ENCODE measurements around the gene RAB35.
A peak's percentile ranks its signal among the peaks of the same experiment; 100 is the strongest.

RAB35 gene

GRCh38 chr12:120102189-120103043 is 14.1 kb downstream of the RAB35 start:
- no peak for DNase-seq

DNA sequence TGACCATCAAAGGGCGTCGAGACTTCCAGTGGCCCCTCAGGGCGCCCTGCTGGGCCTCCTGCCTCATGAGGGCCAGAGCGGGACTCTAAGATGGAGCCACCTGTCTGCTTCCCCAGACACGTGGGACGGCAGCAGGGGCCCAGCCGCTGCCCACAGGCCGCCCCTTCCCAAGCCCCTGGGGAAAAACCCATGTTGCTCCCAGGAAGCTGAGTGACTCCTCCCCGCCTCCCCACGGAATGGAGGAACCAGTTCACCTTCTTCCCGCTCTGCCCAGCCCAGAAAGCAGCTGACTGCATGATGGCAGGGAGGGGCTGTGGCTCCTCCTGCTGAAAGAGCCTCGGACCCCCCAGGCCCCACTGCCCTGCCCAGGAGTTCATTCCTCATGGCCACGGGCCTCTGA is 14.9 kb downstream of the RAB35 start:
- DNase-seq, result no peak

DNA sequence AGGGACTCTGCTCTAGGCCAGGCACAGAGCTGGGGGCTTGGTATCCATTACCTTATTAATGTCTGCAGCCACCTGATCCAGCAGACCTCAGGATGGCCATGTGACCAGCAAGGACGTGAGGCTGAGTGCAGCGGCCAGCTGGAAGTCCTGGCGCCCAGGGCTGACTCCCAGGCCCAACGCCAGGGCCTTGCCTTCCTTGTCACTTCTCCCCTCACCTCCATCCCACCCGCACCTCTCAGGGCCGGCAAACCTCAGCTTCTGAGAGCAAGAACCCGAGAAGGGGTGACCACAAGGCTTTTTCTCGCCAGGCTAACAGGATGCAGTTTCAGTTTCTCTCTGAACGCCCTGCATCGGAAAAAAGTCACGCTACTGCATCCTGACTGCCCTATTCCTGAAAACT is 15.4 kb downstream of the RAB35 start:
- no peak for DNase-seq

DNA sequence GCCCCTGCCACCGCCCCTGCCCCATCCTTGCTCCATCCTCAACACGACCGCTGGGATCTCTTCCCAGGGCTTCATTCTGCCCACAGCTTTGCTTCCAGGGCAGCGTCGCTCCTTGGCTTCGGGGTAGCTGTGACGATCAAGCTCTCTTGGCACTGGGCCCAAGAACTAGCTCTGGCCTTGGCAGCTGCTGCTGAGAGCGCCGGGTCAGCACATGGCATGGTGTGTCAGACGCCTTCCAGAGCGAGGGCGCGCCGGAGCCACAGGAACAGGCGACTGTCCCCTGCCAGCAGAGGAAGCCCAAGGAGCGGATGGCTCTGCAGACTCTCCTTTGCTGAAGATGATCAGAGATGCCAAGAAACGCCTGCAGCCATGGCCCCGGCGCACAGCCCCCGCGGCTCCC is 15.9 kb downstream of the RAB35 start:
- DNase-seq, result no peak

GRCh38 chr12:120099738-120100137 is 16.8 kb downstream of the RAB35 start:
- DNase-seq, result no peak

DNA sequence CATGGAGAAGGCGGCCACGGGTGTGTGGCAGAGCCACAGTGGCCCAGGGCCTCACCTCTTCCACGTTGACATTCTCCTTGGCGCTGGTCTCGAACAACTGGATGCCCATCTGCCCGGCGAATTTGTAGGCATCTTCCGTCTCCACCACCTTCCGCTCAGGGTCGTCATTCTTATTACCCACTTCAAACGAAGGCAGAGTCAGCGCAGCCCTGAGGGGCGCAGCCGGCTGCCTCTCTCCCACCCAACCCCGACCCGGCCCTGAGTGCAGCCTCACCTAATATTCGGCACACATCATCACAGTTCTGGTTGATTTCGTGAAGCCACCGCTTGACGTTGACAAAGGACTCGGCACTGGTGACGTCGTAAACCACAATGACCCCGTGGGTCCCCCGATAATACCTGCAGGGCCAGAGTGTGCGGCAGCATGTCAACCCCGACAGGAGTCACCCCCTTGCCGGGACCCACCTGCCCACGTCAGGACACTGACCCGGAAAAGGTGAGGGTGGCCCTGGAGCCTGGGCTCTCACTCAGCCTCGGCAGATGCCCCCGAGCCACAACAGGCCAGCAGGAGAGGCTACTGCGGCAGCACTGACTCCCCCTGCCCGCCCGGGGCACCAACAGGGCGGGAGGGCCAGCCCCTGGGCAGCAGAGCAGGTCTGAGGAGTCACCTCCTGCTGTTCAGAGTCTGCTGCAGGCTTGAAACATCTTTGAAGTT is 17.6 kb downstream of the RAB35 start:
- no peak for DNase-seq

DNA sequence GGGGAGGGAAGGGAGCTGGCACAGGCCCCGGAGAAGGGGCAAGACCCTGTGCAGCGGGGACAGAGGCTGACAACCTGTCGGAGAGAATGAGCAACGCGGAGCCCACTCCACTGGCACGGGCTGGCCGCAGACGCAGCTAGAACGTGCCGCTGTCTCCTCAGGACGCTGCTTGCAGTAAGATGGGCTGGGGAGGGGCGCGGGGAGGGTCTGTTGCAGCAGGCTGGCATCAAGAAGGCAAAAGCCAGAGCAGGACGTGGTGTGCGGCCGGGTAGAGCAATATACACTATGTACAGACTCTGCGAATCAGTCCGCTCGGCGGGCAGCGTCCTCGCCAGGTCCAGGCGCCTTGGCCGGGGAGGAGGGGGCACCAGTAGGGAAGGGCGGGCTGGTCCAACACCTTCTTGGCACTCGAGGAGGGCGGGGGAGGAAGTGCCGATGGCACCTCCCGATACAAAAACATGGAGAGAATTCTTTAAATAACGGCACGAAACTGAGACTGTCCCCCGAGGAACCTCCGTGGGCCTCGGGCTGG is 19.8 kb downstream of the RAB35 start:
- DNase-seq, result no peak

DNA sequence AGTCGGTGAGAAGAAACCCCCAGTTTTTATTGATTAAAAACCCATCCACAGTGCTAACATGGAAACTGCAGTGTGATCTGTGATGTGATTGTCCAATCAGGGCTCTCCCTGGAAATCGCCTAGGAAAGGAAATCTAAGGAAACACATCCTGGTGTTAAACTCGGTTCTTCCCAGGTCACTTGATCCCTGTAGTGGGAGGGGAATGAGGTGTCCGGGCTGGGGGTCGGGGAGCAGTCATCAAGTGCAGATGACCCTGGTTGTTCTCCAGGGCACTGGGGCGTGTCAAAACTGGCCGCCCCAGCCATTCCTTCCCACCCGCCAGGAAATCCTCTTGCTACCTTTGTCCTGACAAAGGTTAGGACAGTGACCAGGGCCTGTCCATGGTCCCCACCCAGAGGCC is 20.8 kb downstream of the RAB35 start:
- DNase-seq, result no peak

DNA sequence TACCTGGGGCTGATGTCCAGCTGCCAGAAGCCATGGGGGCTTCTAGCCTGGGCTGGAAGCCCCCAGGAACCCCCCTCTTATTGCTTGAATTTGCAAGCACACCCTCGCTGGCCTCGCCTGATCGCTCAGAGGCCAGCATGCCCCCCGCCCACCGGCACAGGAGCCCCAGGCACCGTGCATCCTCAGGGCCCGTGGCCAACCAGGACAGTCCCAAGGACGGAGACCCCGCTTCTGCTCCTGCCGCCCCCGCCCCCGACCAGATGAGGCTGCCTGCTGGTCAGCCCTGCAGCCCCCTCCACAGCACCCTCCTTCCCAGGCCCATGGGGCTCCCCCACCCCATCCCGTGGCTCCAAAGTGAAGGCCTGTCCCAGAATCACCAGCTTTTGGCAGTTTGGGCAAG is 21.2 kb downstream of the RAB35 start:
- DNase-seq, result no peak

DNA sequence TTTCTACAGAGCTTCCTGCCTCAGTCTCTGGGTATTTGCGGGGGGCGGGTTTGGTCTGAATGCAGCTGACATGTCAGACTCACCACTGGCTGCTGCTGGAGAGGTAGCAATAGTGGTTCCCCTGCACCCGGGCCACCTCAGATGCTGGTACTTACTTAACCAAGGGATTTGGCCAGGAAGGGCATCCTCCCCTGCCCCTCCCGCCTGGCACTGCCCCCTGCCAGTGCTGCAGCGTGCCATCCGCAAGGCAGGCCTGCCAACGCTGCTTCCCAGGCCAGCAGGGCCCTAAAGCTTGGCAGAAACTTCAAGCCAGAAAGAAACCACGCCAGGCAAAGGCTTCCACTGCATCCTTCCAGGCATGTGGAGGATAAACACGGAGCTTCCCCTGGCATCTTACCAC is 22.1 kb downstream of the RAB35 start:
- no peak for DNase-seq

GRCh38 chr12:120093592-120094355 is 22.8 kb downstream of the RAB35 start:
- DNase-seq, result no peak

DNA sequence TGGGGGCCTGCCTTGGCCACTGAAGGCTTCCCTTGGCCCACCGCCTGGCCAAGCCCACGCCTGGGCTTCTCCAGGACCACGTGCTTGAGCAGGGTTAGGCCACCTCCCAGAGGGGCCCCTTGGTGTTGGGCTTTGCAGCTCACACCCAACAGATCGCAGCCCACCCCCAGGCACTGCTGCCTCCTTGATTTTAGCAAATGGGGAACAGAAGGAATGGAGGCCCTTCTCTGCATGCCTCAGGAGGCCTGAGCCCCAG is 23.3 kb downstream of the RAB35 start:
- DNase-seq, result no peak

GRCh38 chr12:120092551-120093335 is 23.8 kb downstream of the RAB35 start:
- DNase-seq, result no peak

DNA sequence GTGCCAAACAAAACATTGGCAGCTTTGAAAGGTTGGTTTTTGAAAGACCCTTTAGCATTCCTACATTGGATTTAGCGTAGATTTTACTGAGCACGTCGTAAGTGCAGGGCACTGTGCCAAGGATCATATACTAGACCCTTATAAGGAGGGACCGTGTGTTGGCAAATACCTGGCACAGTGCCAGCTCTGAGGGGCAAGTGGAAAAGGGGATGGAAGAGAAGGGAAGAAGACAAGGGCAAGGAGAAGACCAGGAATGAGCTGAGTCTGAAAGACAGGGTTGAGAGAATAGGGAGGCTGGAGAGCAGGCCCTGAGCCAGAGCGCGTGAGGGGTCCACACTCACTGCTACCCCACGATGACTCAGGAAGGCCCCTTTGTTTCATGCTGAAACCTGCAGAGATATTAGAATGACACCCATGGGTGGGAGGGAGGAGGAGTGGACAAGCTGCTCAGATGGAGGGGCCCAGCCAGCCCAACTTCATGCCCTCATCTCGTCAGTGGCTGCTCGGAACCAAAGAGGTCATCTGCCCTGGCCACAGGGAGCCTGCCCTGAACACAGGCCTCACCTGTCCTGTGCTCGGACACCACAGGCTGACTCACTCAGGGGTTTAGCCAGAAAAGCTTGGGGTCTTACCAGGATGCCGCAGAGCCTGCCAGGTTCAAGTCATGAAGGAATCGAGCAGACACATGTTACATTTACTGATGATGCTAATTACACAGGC is 25.0 kb downstream of the RAB35 start:
- DNase-seq, result no peak

GRCh38 chr12:120090626-120091295 is 25.8 kb downstream of the RAB35 start:
- no peak for DNase-seq

- no peak for DNase-seq
Observed at GRCh38 chr12:120090206-120090605, 26.3 kb downstream of the RAB35 start.

DNA sequence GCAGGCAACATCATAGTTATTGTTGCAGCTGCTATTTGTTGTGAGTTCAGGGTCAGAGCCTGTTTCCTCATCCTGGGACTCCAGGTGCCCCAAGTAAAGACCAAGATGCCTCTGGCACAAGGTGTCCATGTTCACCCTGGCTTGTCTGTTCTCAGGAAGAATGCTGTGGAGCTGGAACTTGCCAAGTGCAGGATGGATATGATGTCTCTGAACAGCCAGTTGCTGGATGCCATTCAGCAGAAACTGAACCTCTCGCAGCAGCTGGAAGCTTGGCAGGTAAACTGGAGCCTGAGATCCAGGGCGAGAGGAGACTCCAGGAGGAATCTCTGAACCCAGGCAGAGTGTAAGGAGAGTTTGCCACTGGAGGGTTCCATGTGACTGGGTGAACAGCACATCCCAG is 26.8 kb downstream of the RAB35 start:
- no peak for DNase-seq

DNA sequence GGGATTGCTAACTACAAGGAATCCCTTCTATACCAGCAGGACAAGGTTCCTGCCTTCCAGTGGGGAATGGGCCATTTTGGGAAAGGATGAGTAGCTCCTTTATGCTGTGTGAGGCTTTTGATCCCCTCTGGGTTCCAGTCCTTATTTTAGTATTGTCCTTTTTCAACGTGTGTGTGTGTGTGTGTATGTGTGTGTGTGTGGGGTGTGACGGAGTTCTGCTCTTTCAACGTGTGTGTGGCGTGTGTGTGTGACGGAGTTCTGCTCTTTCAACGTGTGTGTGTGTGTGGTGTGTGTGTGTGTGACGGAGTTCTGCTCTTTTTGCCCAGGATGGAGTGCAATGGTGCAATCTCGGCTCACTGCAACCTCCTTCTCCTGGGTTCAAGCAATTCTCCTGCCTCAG is 27.4 kb downstream of the RAB35 start:
- DNase-seq, result no peak

DNA sequence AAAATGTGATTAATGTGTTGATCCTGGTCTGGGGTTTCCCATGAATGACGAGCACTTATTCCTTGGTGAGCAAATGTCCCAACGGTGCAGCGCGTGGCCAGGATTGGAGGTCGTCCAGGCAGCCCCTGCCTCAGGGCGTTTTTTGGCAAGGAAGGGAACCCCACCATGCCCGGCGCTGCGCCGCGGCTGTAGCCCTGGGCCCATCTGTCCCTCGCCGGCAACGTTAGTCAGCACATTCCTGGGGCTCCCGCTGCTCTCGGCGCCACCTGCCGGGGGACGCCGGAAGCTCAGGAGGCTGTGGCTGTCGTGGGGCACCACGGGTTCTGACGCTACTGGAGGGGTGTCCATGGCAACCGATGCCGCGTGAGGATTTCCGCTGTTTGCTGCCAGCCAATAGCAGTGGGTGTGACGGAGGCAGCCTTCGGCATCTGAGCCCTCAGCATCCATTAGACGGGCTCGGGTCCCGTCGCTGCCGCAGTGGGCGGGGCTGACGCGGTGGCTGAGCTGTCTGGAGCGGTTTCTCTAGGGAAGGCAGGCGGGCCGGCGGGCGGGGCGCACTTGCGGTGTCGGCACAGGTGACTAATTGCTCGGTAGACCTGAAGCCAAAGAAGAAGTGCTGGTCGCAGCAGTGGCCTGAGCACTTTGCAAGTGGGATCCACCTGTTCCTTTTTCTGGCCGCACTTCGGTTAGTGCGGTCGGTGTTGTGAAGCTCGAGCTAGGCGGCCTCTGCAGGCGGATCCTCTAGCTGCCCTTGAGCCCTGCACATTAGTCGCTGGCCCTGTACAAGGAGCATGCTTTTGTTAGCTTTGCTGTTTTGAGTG is 29.5 kb downstream of the RAB35 start:
- peak; percentile 100 for DNase-seq

- no peak for DNase-seq
Observed at GRCh38 chr12:120085920-120086645, 30.5 kb downstream of the RAB35 start.
